Body of pancreas (tissue), 4 donors: ENCODE results near the gene ORAI2. TPM values are rescaled to one million over a fixed set of nuclear protein-coding genes. Genes with fewer than 3 reads are reported as not detected.
"Not testable (repeated sequence)": the region's sequence is repeated elsewhere in the genome, so short reads cannot be mapped to it uniquely, and the experiment has no call there.

Experiments used
- ATAC-seq: fragments of 150-250 bp; one replicate; pipeline ENCODE4 v1.9.1; 2016
- DNase-seq, 4 donors: peaks; one replicate each; pipeline ENCODE4 v3.0.0-alpha.2; 2019
- H3K27ac ChIP-seq, 4 donors: fragments of 200-600 bp; sonication (generic); 1 replicate in 3 of 4; 2 replicates in 1 of 4; pipeline versions ENCODE4 v1.5.1 to v1.6.1; 2016 to 2019; ENCODE audit warnings: mild to moderate bottlenecking in 1 of 4, mixed read lengths in 1 of 4, moderate library complexity in 1 of 4
- H3K27me3 ChIP-seq, 2 donors: fragments of 200-600 bp; sonication (generic); one replicate each; pipeline ENCODE4 v1.6.0; 2016; ENCODE audit warnings: mild to moderate bottlenecking in 1 of 2
- H3K36me3 ChIP-seq, 2 donors: fragments of 200-600 bp; sonication (generic); replicated peaks in 1 of 2; 2 replicates each; pipeline ENCODE4 v1.5.1; 2016; ENCODE audit warnings: low read depth in 2 of 2; ENCODE audit not compliant: insufficient read depth in 1 of 2
- H3K4me1 ChIP-seq: fragments of 200-600 bp; sonication (generic); one replicate; pipeline ENCODE4 v1.6.0; 2016
- H3K4me3 ChIP-seq, 2 donors: fragments of 200-600 bp; sonication (generic); 1 replicate in 1 of 2; 2 replicates in 1 of 2; pipeline ENCODE4 v1.5.1; 2016 to 2019
- H3K9me3 ChIP-seq, 3 donors: fragments of 200-600 bp; sonication (generic); 1 replicate in 2 of 3; 2 replicates in 1 of 3; pipeline ENCODE4 v1.5.1; 2016
- CTCF ChIP-seq, 7 experiments: fragments of 450-650 bp in 4 of 7; fragments of 200-600 bp in 3 of 7; sonication (generic) in 3 of 7; IDR thresholded peaks; one replicate each; pipeline ENCODE4 v1.5.1; 2016 to 2019; ENCODE audit warnings: antibody characterized with exemption in 7 of 7
- POLR2A ChIP-seq, 3 donors: fragments of 450-650 bp; IDR thresholded peaks; one replicate each; pipeline ENCODE4 v1.6.1; 2016; ENCODE audit warnings: antibody characterized with exemption in 3 of 3, mild to moderate bottlenecking in 2 of 3
- WGBS, 2 donors: methylation state at CpG; one replicate each; pipeline ENCODE4 v1.1.5; 2017; 5-methylcytosine and 5-hydroxymethylcytosine counted together
- intact Hi-C: fragments of 100-400 bp; cut with DNase I; formaldehyde crosslinking; loops from one replicate; pipeline ENCODE4 v1.15.1; 2023
- total RNA-seq, 2 donors: library from RNA; depleted of rRNA; stranded (reverse); fragments of >200 nt; gene quantifications; one replicate each; pipeline ENCODE4 v1.1.0, GENCODE V29; 2016

Gene ORAI2
- total RNA-seq, 2 donors from 2014 or later, result 11.7 to 20.8 TPM

GRCh38 chr7:102454468-102454867, 21.1 kb downstream of the ORAI2 start:
- Histone ChIP-seq H3K27ac (no peak overlapping the region), H3K36me3 (peaks cover 0 to 6% of the 10 kb centered on the region in 2 donors), H3K27me3 (no peaks in the 10 kb centered on the region), H3K9me3 (no peaks in the 10 kb centered on the region), H3K4me3 (no peak overlapping the region), H3K4me1 (no peaks in the 10 kb centered on the region)
- intact Hi-C loops, result no loop called here
- DNase-seq, result no peak
- no peak for TF ChIP-seq CTCF (IDR thresholded peaks at IDR 0.05)
- no peak for TF ChIP-seq POLR2A (IDR thresholded peaks at IDR 0.05)
- WGBS, 2 donors, result 40 to 59% methylated on average over 1 to 12 of the region's 12 CpGs
- no peak for ATAC-seq

DNA sequence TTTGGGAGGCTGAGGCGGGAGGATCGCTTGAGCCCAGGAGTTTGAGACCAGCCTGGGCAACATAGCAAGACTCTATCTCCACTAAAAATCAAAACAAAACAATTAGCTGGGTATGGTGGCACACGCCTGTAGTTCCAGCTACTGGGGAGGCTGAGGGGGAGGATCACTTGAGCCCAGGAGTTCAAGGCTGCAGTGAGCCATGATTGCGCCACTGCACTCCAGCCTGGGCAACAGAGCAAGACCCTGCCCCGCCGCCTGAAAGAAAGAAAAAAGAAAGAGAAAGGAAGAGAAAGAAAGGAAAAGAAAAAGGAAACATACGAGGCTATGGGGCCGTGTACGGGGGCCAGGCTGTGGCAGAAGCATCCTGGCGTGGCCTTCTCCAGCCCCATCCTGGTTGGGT, 21.6 kb downstream of the ORAI2 start:
- H3K27me3 ChIP-seq, H3K36me3 ChIP-seq, H3K4me1 ChIP-seq, DNase-seq, H3K4me3 ChIP-seq, intact Hi-C loops, H3K27ac ChIP-seq, H3K9me3 ChIP-seq, ATAC-seq: not testable (repeated sequence)
- 93 to 98% methylated on average over 10 of the region's 10 CpGs for WGBS, 2 donors

DNA sequence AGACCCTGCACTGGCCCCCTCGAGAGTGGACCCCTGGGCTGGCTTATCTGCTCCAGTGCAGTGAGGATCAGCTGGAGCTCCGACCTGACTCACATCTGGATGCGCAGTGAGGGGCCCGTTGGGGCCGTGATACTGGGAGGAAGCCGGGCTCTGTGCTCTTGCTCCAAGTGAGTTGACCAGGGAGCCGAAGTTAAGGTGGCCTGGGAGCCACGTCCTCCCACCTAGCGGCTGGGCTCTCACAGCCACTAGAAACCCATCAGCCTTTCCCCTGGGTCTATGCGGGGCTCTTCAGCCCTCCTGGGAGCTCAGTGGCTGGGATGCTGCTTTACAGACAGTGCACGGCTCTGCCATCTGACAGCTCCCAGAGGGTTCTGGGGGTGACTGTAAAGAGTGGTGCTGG, 22.2 kb downstream of the ORAI2 start:
- Histone ChIP-seq H3K4me1 (no peaks in the 10 kb centered on the region), H3K36me3 (peaks cover 0 to 6% of the 10 kb centered on the region in 2 donors), H3K27me3 (no peaks in the 10 kb centered on the region), H3K27ac (no peak overlapping the region), H3K9me3 (no peaks in the 10 kb centered on the region), H3K4me3 (no peak overlapping the region)
- TF ChIP-seq CTCF (IDR thresholded peaks at IDR 0.05) (no peak), POLR2A (IDR thresholded peaks at IDR 0.05) (no peak)
- intact Hi-C loops, result no loop called here
- ATAC-seq (no peak), DNase-seq (no peak)
- WGBS, 2 donors, result 80 to 88% methylated on average over 1 to 10 of the region's 11 CpGs

DNA sequence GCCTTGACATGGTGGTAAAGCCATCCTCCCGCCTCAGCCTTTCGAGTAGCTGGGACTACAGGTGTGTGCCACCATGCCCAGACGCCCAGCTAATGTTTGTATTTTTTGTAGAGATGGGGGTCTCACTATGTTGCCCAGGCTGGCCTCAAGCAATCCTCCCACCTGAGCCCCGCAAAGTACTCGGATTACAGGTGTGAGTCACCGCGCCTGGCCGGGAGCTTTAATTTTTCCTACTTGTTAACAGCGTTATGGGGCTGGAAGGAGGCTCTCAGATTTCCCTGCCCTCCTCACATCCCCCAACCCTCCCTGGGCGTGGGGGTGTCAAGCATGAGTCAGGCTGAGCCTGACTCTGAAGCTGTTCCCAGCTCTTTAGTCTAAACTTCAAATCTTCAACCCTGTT, 23.0 kb downstream of the ORAI2 start:
- ATAC-seq (no peak), DNase-seq (no peak)
- Histone ChIP-seq H3K9me3 (no peaks in the 10 kb centered on the region), H3K4me3 (no peak overlapping the region), H3K4me1 (no peaks in the 10 kb centered on the region), H3K36me3 (peaks cover 0 to 6% of the 10 kb centered on the region in 2 donors), H3K27me3 (no peaks in the 10 kb centered on the region), H3K27ac (no peak overlapping the region)
- TF ChIP-seq POLR2A (IDR thresholded peaks at IDR 0.05) (no peak), CTCF (IDR thresholded peaks at IDR 0.05) (no peak)
- intact Hi-C loops, result no loop called here
- 88 to 89% methylated on average over 10 of the region's 10 CpGs for WGBS, 2 donors

DNA sequence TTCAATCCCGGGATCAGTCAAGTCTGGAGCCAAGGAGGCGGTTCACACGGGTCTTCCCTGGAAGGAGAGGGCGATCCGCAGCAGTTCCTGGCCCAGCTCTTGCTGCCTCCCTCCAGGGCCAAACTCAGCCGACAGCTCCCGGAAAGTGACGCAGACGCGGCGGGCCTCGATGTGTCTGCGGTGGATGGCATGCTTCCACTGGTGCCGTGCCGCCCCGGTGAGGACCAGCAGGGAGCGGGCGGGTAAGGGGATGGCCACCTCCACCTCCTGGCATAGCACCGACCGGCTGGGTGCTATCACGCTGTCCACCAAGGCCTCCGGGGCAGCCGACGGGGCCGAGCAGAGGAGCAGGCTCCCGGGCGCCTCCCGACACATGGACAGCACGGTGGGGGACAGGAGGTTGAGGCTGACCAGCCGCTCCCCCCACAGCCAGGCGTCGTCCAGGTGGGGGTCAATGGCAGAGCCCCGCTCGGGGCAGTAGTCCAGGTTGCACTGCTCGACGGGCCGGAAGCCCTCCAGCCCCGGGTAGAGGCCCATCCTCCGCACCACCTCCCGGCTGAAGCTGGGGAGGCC, 24.1 kb downstream of the ORAI2 start:
- no peaks in the 10 kb centered on the region for H3K27me3 ChIP-seq
- H3K27ac ChIP-seq, result no peak overlapping the region
- H3K36me3 ChIP-seq, result peaks cover 0 to 6% of the 10 kb centered on the region in 2 donors
- H3K4me3 ChIP-seq, result no peak overlapping the region
- intact Hi-C loops, result no loop called here
- no peaks in the 10 kb centered on the region for H3K4me1 ChIP-seq
- ATAC-seq (no peak), DNase-seq (no peak)
- no peak for TF ChIP-seq POLR2A (IDR thresholded peaks at IDR 0.05)
- TF ChIP-seq CTCF (IDR thresholded peaks at IDR 0.05), result no peak
- 90 to 93% methylated on average over 8 to 27 of the region's 40 CpGs for WGBS, 2 donors
- H3K9me3 ChIP-seq, result no peaks in the 10 kb centered on the region
